Peyer's patch (tissue), 4 donors: ENCODE measurements around the gene PACSIN1. TPM values are rescaled to one million over a fixed set of nuclear protein-coding genes. Genes with fewer than 3 reads are reported as not detected.

Experiments used
- DNase-seq, 3 donors: peaks; one replicate each; pipeline ENCODE4 v3.0.0-alpha.2; 2017 to 2019
- H3K27ac ChIP-seq, 4 donors: fragments of 200-600 bp; sonication (generic); one replicate each; pipeline ENCODE4 v1.5.1; 2016 to 2019
- H3K27me3 ChIP-seq, 2 donors: fragments of 200-600 bp; sonication (generic); one replicate each; pipeline ENCODE4 v1.5.1; 2019
- H3K36me3 ChIP-seq, 3 donors: fragments of 200-600 bp; sonication (generic); one replicate each; pipeline ENCODE4 v1.5.1; 2016 to 2019
- H3K4me1 ChIP-seq, 4 donors: fragments of 200-600 bp; sonication (generic); one replicate each; pipeline ENCODE4 v1.5.1; 2016 to 2019
- H3K4me3 ChIP-seq, 4 donors: fragments of 200-600 bp; sonication (generic); 1 replicate in 3 of 4; 2 replicates in 1 of 4; pipeline ENCODE4 v1.5.1; 2016 to 2019; ENCODE audit warnings: mild to moderate bottlenecking in 1 of 4
- H3K9me3 ChIP-seq, 4 donors: fragments of 200-600 bp; sonication (generic); one replicate each; pipeline ENCODE4 v1.5.1; 2016 to 2019; ENCODE audit warnings: mild to moderate bottlenecking in 1 of 4
- POLR2A ChIP-seq, 2 donors: fragments of 450-650 bp; IDR thresholded peaks; one replicate each; pipeline ENCODE4 v1.5.1; 2017; ENCODE audit warnings: antibody characterized with exemption in 2 of 2, mild to moderate bottlenecking in 2 of 2, moderate library complexity in 2 of 2
- total RNA-seq, 4 donors: library from RNA; depleted of rRNA; stranded (reverse); fragments of >200 nt; gene quantifications; one replicate each; pipeline ENCODE4 v1.1.0, GENCODE V29; 2016
- TF ChIP-seq, protein P1 (sequence below), 6 experiments: fragments of 450-650 bp in 4 of 6; fragments of 200-600 bp in 2 of 6; sonication (generic) in 1 of 6; IDR thresholded peaks; one replicate each; pipeline ENCODE4 v1.5.1; 2017 to 2019; ENCODE audit warnings: antibody characterized with exemption in 6 of 6, mild to moderate bottlenecking in 3 of 6, moderate library complexity in 1 of 6

The PACSIN1 gene
- total RNA-seq, 4 donors from 2014 or later = 0.28 to 9.9 (median 0.40) TPM; not detected in 1

DNA sequence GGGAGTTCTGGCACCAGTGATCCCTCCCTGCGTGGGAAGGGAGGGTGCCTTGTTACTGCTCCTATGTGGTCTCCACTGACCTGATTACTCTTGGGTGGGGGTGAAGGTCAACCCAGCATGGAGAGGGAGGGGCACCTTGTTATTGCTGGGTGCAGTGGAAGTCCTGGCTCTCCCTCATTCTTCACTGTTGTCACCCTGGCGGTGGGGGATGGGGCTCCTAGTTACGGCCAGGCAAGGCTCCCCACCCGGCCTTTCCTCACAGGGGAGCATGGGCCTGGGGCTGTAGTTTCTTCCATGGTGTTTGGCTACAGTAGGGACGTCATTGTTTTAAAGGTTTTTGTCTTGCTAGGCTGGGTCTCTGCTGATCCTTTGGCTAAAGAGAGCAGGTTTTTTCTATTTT is 40.8 kb downstream of the PACSIN1 start:
- Histone ChIP-seq H3K36me3 (no peaks in the 10 kb centered on the region), H3K4me3 (no peak overlapping the region), H3K27ac (no peak overlapping the region), H3K27me3 (no peaks in the 10 kb centered on the region), H3K9me3 (no peaks in the 10 kb centered on the region), H3K4me1 (no peaks in the 10 kb centered on the region)
- no peak for DNase-seq
- TF ChIP-seq, protein P1, sequence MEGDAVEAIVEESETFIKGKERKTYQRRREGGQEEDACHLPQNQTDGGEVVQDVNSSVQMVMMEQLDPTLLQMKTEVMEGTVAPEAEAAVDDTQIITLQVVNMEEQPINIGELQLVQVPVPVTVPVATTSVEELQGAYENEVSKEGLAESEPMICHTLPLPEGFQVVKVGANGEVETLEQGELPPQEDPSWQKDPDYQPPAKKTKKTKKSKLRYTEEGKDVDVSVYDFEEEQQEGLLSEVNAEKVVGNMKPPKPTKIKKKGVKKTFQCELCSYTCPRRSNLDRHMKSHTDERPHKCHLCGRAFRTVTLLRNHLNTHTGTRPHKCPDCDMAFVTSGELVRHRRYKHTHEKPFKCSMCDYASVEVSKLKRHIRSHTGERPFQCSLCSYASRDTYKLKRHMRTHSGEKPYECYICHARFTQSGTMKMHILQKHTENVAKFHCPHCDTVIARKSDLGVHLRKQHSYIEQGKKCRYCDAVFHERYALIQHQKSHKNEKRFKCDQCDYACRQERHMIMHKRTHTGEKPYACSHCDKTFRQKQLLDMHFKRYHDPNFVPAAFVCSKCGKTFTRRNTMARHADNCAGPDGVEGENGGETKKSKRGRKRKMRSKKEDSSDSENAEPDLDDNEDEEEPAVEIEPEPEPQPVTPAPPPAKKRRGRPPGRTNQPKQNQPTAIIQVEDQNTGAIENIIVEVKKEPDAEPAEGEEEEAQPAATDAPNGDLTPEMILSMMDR (IDR thresholded peaks at IDR 0.05) = no peak
- TF ChIP-seq POLR2A (IDR thresholded peaks at IDR 0.05) = no peak

DNA sequence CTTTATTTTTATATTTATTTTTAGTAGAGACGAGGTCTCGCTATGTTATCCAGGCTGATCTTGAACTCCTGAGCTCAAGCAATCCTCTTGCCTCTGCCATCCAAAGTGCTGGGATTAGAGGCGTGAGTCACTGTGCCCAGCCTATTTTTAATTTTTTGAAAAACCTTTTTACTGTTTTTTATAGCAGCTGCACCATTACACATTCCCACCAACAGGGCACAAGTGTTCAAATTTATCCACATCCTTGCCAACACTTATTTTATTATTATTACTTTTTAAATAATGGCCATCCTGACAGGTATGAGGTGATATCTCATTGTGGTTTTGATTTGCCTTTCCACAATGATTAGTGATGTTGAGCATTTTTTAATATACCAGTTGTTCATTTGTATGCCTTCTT is 42.5 kb downstream of the PACSIN1 start:
- no peaks in the 10 kb centered on the region for H3K9me3 ChIP-seq
- H3K27me3 ChIP-seq = no peaks in the 10 kb centered on the region
- TF ChIP-seq, protein P1 (IDR thresholded peaks at IDR 0.05) = no peak
- no peak for TF ChIP-seq POLR2A (IDR thresholded peaks at IDR 0.05)
- H3K4me3 ChIP-seq = no peak overlapping the region
- DNase-seq = no peak
- H3K36me3 ChIP-seq = no peaks in the 10 kb centered on the region
- no peak overlapping the region for H3K27ac ChIP-seq
- no peaks in the 10 kb centered on the region for H3K4me1 ChIP-seq

DNA sequence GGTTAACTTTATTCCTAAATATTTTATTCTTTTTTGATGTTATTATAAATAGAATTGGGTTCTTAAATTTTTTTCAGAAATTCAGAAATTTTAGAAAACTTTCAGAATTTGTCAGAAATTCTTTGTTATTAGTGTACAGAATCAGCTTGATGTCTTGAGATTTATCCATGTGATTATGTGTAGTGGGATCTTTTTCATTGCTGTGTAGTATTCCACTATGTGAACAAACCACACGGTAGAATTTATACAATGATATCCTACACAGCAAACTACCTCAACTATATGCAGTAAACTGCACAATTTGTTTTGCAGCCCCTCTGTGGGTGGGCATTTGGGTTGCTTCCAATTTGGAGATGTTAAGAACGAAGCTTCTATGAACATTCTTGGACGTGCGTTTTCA is 43.9 kb downstream of the PACSIN1 start:
- Histone ChIP-seq H3K27me3 (no peaks in the 10 kb centered on the region), H3K4me3 (no peak overlapping the region), H3K36me3 (no peaks in the 10 kb centered on the region), H3K9me3 (no peaks in the 10 kb centered on the region), H3K4me1 (no peaks in the 10 kb centered on the region), H3K27ac (no peak overlapping the region)
- TF ChIP-seq POLR2A (IDR thresholded peaks at IDR 0.05) = no peak
- TF ChIP-seq, protein P1 (IDR thresholded peaks at IDR 0.05) = no peak
- DNase-seq = no peak

DNA sequence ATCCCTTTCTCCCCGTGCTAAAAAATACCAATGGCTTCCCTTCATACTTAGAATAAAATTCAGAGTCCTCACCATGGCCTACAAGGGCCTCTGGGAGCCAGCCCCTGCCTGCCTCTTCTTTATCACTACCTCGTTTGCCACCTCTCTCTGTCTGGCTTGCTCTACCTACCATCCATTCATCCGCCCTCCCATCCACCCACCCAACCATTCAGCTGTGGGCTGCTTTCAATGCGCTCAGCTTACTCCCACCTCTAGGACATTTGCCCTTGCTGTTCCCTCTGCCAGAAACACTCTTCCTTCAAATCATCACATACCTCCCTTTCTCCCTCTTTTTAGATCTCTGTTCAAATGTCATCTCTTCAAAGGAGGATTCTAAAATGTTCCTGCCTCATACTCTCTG is 44.4 kb downstream of the PACSIN1 start:
- TF ChIP-seq, protein P1 (IDR thresholded peaks at IDR 0.05) = no peak
- TF ChIP-seq POLR2A (IDR thresholded peaks at IDR 0.05) = no peak
- no peak for DNase-seq
- H3K36me3 ChIP-seq = no peaks in the 10 kb centered on the region

DNA sequence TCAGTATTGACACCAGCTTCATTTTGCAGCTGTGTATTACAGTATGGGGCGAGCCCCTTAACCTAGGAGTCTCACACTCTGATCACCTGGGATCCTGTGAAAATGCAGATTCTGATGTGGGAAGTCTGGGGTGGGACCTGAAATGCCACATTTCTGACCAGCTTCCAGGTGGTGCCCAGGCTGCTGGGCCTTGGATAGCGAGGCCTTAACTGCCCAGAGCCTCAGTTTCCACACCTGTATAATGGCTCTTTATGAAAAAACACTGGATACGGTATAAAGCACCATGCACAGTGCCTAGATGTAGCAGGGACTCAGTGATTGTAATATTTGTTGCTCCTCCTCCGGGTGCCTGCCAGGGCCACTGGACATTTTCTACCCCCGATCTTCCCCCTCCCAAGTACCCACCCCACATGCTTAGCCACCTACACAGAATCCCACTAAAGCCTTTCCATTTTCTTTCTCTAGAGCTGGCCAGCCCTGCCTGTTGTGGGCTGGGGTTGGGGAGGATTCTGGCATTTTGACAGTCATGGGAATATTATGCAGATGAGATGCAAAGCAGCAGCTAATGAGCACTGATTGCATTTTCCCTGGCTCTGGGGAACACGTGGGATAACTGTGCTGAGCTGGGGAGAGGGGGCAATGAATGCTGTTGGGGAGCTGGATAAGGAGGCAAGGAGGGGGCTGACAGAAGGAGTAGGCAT is 45.5 kb downstream of the PACSIN1 start:
- H3K4me1 ChIP-seq = no peaks in the 10 kb centered on the region
- no peak overlapping the region for H3K4me3 ChIP-seq
- no peaks in the 10 kb centered on the region for H3K36me3 ChIP-seq
- TF ChIP-seq, protein P1 (IDR thresholded peaks at IDR 0.05) = no peak
- no peak for TF ChIP-seq POLR2A (IDR thresholded peaks at IDR 0.05)
- no peaks in the 10 kb centered on the region for H3K9me3 ChIP-seq
- H3K27me3 ChIP-seq = no peaks in the 10 kb centered on the region
- DNase-seq = no peak
- H3K27ac ChIP-seq = no peak overlapping the region

More for the DNA sequence above, 44.4 kb downstream of the PACSIN1 start:
- Histone ChIP-seq H3K4me1 (no peaks in the 10 kb centered on the region), H3K9me3 (no peaks in the 10 kb centered on the region), H3K27me3 (no peaks in the 10 kb centered on the region), H3K27ac (no peak overlapping the region), H3K4me3 (no peak overlapping the region)
